Tibial nerve (tissue), 4 donors: Measurements from ENCODE around the gene OXA1L. TPM values are rescaled to one million over a fixed set of nuclear protein-coding genes. Genes with fewer than 3 reads are reported as not detected.

Experiments
- DNase-seq, 2 donors: peaks; one replicate each; pipeline ENCODE4 v3.0.0-alpha.2; 2019; ENCODE audit warnings: low spot score in 2 of 2
- H3K27ac ChIP-seq, 4 donors: fragments of 200-600 bp; sonication (generic) in 3 of 4; one replicate each; pipeline ENCODE4 v1.5.1; 2017 to 2019; ENCODE audit warnings: mild to moderate bottlenecking in 1 of 4
- H3K27me3 ChIP-seq, 2 donors: fragments of 200-600 bp; sonication (generic) in 1 of 2; one replicate each; pipeline versions ENCODE4 v1.5.1 to v1.6.0; 2017 to 2019
- H3K36me3 ChIP-seq, 3 donors: fragments of 200-600 bp; sonication (generic); one replicate each; pipeline ENCODE4 v1.5.1; 2018 to 2019
- H3K4me1 ChIP-seq, 4 donors: fragments of 200-600 bp; sonication (generic) in 3 of 4; one replicate each; pipeline ENCODE4 v1.5.1; 2017 to 2019
- H3K4me3 ChIP-seq, 4 donors: fragments of 200-600 bp; sonication (generic) in 3 of 4; one replicate each; pipeline ENCODE4 v1.5.1; 2017 to 2019; ENCODE audit warnings: mild to moderate bottlenecking in 1 of 4, moderate library complexity in 1 of 4
- H3K9me3 ChIP-seq, 4 donors: fragments of 200-600 bp; sonication (generic) in 3 of 4; one replicate each; pipeline ENCODE4 v1.5.1; 2017 to 2019
- CTCF ChIP-seq, 5 experiments: fragments of 200-600 bp in 3 of 5; fragments of 450-650 bp in 2 of 5; sonication (generic) in 3 of 5; IDR thresholded peaks; one replicate each; pipeline ENCODE4 v1.5.1; 2016 to 2019; ENCODE audit warnings: antibody characterized with exemption in 5 of 5, mild to moderate bottlenecking in 3 of 5, moderate library complexity in 2 of 5
- EP300 ChIP-seq, 2 donors: sonication (generic); formaldehyde crosslinking; IDR thresholded peaks; one replicate each; pipeline ENCODE4 v1.6.1; 2017; ENCODE audit warnings: antibody characterized with exemption in 2 of 2, mild to moderate bottlenecking in 1 of 2
- POLR2A ChIP-seq, 2 donors: fragments of 450-650 bp; IDR thresholded peaks; one replicate each; pipeline ENCODE4 v1.6.1; 2017; ENCODE audit warnings: antibody characterized with exemption in 2 of 2, mild to moderate bottlenecking in 2 of 2, moderate library complexity in 2 of 2
- WGBS, 2 donors: methylation state at CpG; one replicate each; pipeline ENCODE4 v1.1.5; 2018; 5-methylcytosine and 5-hydroxymethylcytosine counted together
- total RNA-seq, 4 donors: library from RNA; depleted of rRNA; stranded (reverse); fragments of >200 nt; gene quantifications; one replicate each; pipeline ENCODE4 v1.1.0, GENCODE V29; 2016

Gene OXA1L
- total RNA-seq, 4 donors from 2014 or later: 65.5 to 79.6 (median 69.6) TPM

- 2% methylated on average over 6 of the region's 6 CpGs for WGBS, 2 donors
- Histone ChIP-seq H3K4me3 (peak overlapping the region; percentile 66 to 92 (median 84)), H3K27me3 (no peaks in the 10 kb centered on the region), H3K9me3 (peaks cover 0 to 5% (median 0%) of the 10 kb centered on the region in 4 donors), H3K4me1 (peaks cover 0 to 33% (median 16%) of the 10 kb centered on the region in 4 donors), H3K27ac (peak overlapping the region in 3 of 4 donors; percentile 85 to 92 (median 88)), H3K36me3 (peaks cover 7 to 60% (median 25%) of the 10 kb centered on the region in 3 donors)
- no peak for DNase-seq
- no peak for TF ChIP-seq CTCF (IDR thresholded peaks at IDR 0.05)
- no peak for TF ChIP-seq POLR2A (IDR thresholded peaks at IDR 0.05)
- no peak for TF ChIP-seq EP300 (IDR thresholded peaks at IDR 0.05)
Measured at GRCh38 chr14:22767323-22767589, 768 bp downstream of the OXA1L start.

- Histone ChIP-seq H3K36me3 (peaks cover 9 to 62% (median 25%) of the 10 kb centered on the region in 3 donors), H3K4me3 (no peak overlapping the region), H3K27ac (no peak overlapping the region), H3K27me3 (no peaks in the 10 kb centered on the region), H3K9me3 (no peaks in the 10 kb centered on the region), H3K4me1 (peaks cover 0 to 33% (median 16%) of the 10 kb centered on the region in 4 donors)
- TF ChIP-seq POLR2A (IDR thresholded peaks at IDR 0.05): no peak
- no peak for TF ChIP-seq CTCF (IDR thresholded peaks at IDR 0.05)
- TF ChIP-seq EP300 (IDR thresholded peaks at IDR 0.05): no peak
- WGBS, 2 donors: 89 to 94% methylated on average over 4 of the region's 4 CpGs
- DNase-seq: no peak
Measured at GRCh38 chr14:22768947-22769346, 2.5 kb downstream of the OXA1L start.

- no peaks in the 10 kb centered on the region for H3K9me3 ChIP-seq
- 47 to 48% methylated on average over 2 of the region's 2 CpGs for WGBS, 2 donors
- peaks cover 0 to 33% (median 16%) of the 10 kb centered on the region in 4 donors for H3K4me1 ChIP-seq
- H3K4me3 ChIP-seq: no peak overlapping the region
- TF ChIP-seq POLR2A (IDR thresholded peaks at IDR 0.05): no peak
- no peak for TF ChIP-seq CTCF (IDR thresholded peaks at IDR 0.05)
- TF ChIP-seq EP300 (IDR thresholded peaks at IDR 0.05): no peak
- no peak overlapping the region for H3K27ac ChIP-seq
- no peaks in the 10 kb centered on the region for H3K27me3 ChIP-seq
- DNase-seq: no peak
- H3K36me3 ChIP-seq: peaks cover 9 to 66% (median 25%) of the 10 kb centered on the region in 3 donors
Measured at GRCh38 chr14:22769369-22769768, 2.9 kb downstream of the OXA1L start.

GRCh38 chr14:22770481-22771187 is 4.1 kb downstream of the OXA1L start:
- DNase-seq: no peak
- H3K27me3 ChIP-seq: no peaks in the 10 kb centered on the region
- TF ChIP-seq POLR2A (IDR thresholded peaks at IDR 0.05): no peak
- TF ChIP-seq EP300 (IDR thresholded peaks at IDR 0.05): no peak
- no peak for TF ChIP-seq CTCF (IDR thresholded peaks at IDR 0.05)
- WGBS, 2 donors: 91 to 95% methylated on average over 8 of the region's 8 CpGs
- peaks cover 9 to 78% (median 25%) of the 10 kb centered on the region in 3 donors for H3K36me3 ChIP-seq
- peaks cover 0 to 33% (median 15%) of the 10 kb centered on the region in 4 donors for H3K4me1 ChIP-seq
- H3K9me3 ChIP-seq: no peaks in the 10 kb centered on the region
- H3K27ac ChIP-seq: no peak overlapping the region
- no peak overlapping the region for H3K4me3 ChIP-seq

GRCh38 chr14:22772725-22773124 is 6.2 kb downstream of the OXA1L start:
- H3K36me3 ChIP-seq: peaks cover 9 to 78% (median 25%) of the 10 kb centered on the region in 3 donors
- 95 to 100% methylated on average over 1 of the region's 1 CpG for WGBS, 2 donors
- no peak for DNase-seq
- TF ChIP-seq EP300 (IDR thresholded peaks at IDR 0.05) (no peak), POLR2A (IDR thresholded peaks at IDR 0.05) (no peak), CTCF (IDR thresholded peaks at IDR 0.05) (no peak)
- H3K27ac ChIP-seq: no peak overlapping the region
- no peaks in the 10 kb centered on the region for H3K27me3 ChIP-seq
- H3K4me3 ChIP-seq: no peak overlapping the region
- peaks cover 0 to 20% (median 7%) of the 10 kb centered on the region in 4 donors for H3K4me1 ChIP-seq
- H3K9me3 ChIP-seq: no peaks in the 10 kb centered on the region
